HG02571 (cell line): ENCODE results near the gene MYO1B.

Experiments used
- ATAC-seq: cut with Tn5 transposase; IDR thresholded peaks from one replicate; pipeline ENCODE4 v1.9.1; 2021; ENCODE audit warnings: mild to moderate bottlenecking, moderate library complexity; ENCODE audit not compliant: unreplicated experiment

The MYO1B gene

DNA sequence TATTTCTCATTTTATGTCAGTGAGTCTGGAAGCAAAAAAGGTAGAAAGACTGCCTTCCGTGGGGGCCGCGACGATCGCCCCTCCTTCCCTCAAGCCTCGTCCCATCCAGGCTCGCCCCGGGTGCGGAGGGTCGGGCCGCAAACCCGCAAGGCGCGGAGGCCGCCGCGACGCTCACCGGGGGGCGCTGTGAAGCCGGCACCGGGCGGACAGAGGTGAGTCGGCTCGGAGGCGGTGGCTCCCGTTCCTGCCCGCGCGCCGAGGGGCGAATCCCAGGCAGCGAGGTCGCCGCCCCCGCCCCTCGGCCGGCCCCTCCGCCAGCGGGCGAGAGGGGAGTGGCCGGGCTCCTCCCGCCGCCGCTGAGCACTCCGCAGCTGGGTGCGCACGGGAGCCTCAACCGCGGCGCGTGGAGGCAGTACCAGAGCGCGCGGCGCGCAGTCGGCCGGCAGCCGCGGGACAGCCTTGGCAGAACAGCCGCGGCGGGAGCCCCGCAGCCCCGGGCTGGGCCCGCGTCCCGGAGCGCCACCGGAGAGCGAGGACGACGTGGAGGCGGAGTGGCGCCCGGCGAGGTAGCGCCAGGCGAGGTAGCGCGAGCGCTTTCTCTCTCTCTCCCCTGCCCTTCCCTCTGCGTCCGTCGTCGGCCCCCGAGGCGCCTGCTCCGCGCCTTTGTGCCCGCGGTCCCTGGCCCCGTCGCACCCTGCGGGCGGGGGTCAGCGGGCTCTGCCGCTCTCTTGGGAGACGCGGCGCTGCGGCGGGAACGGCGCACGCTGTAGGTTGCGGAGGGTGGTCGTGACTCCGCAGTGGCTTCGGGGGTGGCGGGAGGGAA lies at the start of gene MYO1B:
TSS of gene MYO1B (plus strand) at position 359 of the 823 bp plus-strand sequence. CDS start 31,492 bp downstream, outside the sequence.
- ATAC-seq: peak; percentile 50

GRCh38 chr2:191197096-191197495 lies 48.1 kb upstream of the MYO1B start:
- no peak for ATAC-seq

- no peak for ATAC-seq
These were observed 46.9 kb upstream of the MYO1B start for GRCh38 chr2:191198271-191198670.

DNA sequence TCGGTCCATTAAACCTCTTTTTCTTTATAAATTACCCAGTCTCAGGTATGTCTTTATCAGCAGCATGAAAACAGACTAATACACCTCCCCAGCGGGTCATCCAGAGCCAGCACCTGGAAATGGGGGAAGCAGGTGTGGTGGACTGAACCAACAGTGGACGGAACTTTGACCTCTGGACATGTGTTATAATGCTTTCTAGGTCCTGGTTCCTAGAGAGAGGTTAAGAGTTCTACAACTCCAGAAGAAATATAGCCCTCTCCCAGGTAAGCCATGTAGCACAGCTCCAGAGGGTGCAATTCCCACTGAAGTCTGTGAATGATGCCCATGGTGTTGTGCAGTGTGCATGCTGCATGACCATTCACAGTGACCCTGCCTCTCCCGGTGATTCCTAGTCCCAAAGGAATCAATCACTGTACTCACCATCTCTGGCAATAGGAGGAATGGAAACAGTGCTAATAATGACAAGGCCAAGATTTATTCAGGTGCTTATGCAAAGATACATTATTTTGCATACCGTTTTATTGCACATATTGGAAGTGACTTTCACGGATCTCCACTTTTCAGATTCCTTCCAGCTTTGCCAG lies 45.2 kb upstream of the MYO1B start:
- no peak for ATAC-seq

DNA sequence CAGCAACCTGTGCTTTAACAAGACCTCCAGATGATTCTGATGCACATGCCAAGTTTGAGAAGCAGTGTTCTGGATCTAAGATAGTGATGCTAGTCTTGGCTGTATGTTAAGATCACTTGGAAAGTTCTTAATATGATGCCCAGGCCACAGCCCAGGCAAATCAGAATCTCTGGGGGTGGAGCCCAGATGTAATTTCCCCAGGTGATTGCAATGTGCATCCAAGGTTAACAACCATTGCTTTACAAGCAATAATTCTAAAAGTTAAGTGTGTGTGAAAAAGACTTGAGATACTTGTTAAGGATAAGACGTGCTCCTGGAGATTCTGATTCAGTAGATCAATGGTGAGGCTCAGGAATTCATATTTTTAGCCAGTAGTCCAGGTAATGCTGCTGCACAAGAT lies 44.3 kb upstream of the MYO1B start:
- no peak for ATAC-seq

DNA sequence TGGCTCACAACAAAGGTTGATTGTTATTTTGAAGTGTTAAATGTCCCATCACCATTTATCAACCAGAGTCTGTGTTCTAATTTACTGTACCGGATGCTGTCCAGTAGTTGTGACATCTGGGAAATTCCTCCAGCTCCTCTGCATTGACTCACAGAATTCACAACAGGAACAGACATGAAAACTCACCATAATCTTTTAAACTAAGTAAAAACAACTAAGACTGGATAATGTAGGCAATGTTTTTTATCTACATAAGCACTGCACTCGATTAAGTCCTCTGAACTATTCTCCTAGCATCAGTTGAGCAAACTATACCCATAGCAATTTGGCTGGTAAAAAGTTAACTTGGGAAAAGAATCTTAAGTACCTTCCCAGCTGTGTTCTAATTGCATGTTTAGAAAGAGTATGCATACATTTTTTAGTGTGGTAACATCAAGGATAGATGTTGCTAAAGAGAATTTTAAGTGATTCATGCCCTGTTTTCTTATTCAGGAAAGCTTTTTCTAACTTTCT lies 42.9 kb upstream of the MYO1B start:
- no peak for ATAC-seq

- no peak for ATAC-seq
These were observed 42.3 kb upstream of the MYO1B start for GRCh38 chr2:191202881-191203397.

GRCh38 chr2:191204433-191204832 lies 40.8 kb upstream of the MYO1B start:
- peak; percentile 70 for ATAC-seq

GRCh38 chr2:191206613-191207471 lies 38.4 kb upstream of the MYO1B start:
- ATAC-seq: no peak

DNA sequence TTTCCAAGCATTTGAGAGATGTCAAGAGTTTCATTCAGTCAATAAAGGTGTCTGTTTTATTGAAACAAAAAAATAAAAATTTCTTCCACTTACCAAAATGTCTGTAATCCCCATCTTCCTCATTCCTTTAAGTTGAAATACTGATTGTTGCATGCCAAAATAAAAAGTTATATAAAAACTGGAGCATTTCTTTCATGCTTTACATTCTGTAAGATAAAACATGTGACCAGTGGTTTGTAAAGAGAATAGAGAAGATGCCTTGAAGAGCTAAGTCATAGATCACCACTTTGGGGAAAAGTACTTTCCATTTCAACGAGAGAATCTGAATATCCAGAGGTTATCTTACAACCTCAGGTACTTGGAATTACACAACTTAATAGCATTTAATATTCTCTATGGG lies 35.9 kb upstream of the MYO1B start:
- ATAC-seq: no peak

DNA sequence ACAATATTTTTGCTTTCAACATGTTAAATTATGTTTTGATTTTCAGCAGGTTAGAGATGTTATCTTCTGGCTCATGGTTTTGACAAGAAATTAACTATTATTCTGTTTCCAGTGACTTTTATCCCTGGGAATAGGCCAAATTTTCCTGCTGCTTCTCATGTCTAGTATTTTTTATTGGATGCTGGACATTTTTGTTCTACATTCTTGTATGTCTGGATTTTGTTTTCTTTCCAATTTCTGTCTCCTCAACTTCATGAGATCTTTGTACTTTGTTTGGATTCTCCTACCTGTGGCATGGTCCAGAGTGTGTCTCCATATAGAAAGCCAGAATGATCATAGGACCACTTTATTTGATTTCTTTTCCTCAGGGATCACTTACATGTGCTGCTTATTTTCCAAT lies 33.1 kb upstream of the MYO1B start:
- no peak for ATAC-seq

DNA sequence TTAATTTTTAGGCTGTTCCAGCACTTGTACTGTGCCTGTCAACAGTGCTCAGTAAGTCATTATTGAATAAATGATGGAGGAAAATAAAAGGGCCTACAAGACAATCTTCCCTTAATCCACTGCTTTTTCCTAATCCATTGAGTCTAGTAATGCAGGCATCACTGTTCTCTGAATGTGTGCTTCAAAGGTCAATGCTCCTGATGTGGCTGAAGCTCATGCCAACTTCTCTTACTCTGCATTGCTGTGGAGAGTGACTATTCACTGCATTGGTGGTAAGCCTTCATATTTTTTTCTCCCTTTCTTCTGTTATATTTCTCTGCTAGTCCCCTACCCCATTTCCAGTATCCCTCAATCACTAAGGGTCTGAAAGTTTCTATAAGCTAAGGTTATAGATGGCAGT lies 31.9 kb upstream of the MYO1B start:
- no peak for ATAC-seq

GRCh38 chr2:191215230-191215629 lies 30.0 kb upstream of the MYO1B start:
- ATAC-seq: no peak

DNA sequence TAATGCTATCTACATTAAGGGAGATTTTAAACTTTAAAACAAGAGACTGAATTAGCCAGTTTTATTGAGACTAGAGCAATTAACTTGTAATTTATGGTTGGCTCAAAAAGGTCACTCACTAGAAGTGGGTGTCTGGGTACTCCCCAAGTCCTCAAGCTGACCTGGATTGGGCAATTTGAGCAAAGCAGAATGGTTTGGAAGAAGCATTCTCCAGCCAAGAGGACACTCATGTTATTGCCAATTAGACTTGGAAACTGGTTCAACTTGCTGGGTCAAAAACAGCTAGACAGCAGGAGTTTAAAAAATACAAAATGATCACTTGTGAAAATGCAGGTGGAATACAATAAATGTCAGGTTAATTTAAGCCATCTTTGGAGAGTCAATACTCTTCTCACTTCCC lies 29.5 kb upstream of the MYO1B start:
- ATAC-seq: no peak

DNA sequence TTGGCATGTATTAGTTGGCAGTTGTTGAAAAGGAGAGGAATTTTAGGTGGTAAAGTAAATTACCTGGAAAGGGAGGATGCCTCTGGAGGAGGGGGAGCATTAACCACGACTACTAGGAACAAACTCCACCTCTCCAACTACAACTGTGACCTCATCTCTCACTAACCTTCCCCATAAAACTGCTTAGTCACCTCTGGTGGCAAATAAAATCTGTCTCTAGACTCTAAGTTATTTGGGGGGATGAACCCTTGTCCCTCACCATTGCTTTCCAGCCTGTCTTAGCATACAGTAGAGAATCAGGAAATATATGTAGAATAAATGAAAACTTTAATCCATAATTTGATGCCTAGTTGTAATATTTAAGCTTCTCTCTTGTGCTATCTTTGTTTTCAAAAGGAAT lies 27.6 kb upstream of the MYO1B start:
- no peak for ATAC-seq

GRCh38 chr2:191218292-191218898 lies 26.8 kb upstream of the MYO1B start:
- no peak for ATAC-seq

DNA sequence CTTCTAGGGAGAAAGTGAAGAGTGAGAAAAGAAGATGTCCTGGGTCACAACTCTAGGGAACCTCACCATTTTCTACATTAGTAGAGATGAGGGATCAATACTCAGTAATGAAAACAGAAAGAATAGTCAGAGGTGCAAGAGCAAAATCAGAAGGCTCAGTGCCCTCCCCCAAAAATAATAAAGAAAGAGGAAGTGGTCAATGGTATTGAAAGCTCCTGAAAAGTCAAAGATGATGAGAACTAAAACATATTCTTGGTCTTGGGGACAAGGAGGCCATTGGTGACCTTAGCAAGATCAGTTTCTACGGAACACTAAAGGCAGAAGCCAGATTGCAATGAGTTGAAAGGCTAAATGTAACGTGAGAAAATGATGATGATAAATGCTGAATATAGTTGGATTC lies 24.5 kb upstream of the MYO1B start:
- ATAC-seq: no peak

- ATAC-seq: no peak
These were observed 23.5 kb upstream of the MYO1B start for GRCh38 chr2:191221666-191222065.

GRCh38 chr2:191222507-191222906 lies 22.7 kb upstream of the MYO1B start:
- no peak for ATAC-seq

- ATAC-seq: no peak
These were observed 22.3 kb upstream of the MYO1B start for GRCh38 chr2:191222952-191223351.

DNA sequence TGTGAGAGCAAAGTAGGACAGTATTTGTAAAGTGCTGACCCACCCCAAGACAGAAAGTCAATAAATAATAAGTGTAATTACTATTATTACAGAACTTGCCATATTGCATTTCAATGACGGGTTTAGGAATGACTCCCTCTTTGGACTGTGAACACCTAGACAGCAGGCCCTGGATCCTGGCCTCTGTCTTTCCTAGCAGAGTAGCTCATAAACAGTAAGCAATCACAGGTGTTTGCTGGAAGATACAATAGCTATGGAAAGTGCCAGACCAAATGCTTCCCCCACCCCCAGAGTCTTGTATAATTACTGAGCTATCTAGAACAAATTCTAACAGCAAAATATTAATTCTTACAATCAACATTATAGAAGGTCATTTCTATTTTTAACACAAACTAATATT lies 20.1 kb upstream of the MYO1B start:
- ATAC-seq: no peak
